HG03571 (cell line): Measurements from ENCODE around the gene ZDHHC12.

Source experiments
- ATAC-seq: cut with Tn5 transposase; IDR thresholded peaks from one replicate; pipeline ENCODE4 v1.9.1; 2021; ENCODE audit not compliant: unreplicated experiment

ZDHHC12 gene

DNA sequence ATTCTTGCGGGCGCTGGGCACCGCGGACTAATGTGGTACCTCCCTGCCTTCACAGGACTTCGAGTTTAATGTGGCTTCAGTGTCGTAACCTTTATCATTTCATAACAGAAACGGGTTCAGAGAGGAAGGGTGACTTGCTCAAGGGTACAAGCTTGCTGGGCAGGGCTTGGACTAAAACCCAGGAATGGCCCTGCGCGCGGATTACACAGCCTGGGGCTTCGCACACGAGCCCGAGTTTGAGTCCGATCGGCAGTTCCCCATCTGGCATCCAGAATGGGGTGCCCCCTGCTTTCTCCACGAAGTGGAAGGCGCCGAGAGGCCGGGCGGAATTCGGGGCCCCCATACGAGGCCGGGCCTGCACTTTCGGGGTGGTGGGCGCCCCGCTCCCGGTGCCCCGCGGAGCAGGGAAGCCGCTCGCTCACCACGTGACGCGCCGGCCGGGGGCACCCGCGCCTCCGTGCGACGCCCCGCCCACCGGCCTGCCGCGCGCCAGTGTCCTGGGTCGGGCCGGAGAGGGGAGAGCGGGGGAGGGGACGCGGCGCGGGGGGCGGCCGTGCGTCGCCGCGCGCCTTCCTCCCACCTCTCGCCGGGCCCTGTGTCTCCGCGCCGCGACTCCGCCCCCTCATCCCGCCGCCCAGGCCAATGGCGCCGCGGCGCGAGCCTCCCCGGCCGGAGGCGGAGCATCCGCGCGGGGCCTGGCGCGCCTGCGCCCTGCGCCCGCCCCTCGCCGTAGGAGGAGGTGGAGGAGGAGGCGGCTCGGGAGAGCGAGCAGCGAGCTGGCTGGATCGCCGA is 35.2 kb downstream of the ZDHHC12 start, which contains the start of gene SET:
Gene SET, plus strand, starts transcription at position 722 of the 792 bp plus-strand sequence. CDS start 361 bp downstream, outside the sequence.
- ATAC-seq = peak; percentile 61

DNA sequence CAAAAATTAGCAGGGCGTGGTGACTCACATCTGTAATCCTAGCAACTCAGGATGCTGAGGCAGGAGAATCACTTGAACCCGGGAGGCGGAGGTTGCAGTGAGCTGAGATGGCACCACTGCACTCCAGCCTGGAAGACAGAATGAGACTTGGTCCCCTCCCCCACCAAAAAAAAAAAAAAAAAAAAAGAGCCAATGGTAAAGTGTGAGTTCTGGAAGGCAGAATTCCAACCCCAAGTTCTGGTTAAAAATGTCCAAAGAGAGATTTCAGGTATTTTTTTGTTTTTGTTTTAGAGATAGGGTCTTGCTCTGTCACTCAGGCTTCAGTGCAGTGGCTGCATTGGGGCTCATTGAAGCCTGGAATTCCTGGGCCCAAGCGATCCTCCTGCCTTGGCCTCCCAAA is 36.5 kb downstream of the ZDHHC12 start:
- ATAC-seq = no peak

DNA sequence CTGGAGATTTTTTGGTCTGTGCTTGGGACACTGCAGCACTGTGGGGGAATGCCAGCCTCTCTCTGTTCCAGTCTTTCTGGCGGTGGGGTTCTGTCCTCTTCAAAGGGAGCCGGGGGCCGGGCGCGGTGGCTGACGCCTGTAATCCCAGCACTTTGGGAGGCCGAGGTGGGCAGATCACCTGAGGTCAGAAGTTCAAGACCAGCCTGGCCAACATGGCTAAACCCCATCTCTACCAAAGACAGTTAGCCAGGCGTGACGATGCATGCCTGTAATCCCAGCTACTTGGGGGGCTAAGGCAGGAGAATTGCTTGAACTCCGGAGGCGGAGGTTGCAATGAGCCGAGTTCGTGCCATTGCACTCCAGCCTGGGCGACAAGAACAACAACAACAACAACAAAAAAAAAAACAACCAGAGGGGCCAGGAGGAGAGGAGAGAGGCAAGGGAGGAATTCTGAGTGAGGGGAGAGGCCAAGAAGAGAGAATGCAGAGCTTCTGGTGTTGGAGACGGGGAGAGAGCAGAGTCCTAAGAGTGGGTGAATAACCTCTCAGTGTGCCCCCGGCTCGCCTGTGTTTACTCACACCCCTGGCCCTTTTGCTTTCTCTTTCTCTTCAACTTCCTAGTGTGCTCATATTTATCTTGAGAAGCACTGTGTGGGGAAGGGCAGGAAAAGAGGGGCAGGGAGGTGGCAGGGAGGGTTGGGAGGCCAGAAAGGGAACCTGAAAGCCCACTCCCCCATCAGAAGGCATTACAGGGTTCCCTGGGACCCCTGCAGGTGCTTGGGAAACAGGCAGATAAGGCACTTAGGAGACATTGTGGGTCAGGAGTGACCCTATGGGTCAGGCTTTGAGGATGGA is 38.1 kb downstream of the ZDHHC12 start:
- no peak for ATAC-seq

DNA sequence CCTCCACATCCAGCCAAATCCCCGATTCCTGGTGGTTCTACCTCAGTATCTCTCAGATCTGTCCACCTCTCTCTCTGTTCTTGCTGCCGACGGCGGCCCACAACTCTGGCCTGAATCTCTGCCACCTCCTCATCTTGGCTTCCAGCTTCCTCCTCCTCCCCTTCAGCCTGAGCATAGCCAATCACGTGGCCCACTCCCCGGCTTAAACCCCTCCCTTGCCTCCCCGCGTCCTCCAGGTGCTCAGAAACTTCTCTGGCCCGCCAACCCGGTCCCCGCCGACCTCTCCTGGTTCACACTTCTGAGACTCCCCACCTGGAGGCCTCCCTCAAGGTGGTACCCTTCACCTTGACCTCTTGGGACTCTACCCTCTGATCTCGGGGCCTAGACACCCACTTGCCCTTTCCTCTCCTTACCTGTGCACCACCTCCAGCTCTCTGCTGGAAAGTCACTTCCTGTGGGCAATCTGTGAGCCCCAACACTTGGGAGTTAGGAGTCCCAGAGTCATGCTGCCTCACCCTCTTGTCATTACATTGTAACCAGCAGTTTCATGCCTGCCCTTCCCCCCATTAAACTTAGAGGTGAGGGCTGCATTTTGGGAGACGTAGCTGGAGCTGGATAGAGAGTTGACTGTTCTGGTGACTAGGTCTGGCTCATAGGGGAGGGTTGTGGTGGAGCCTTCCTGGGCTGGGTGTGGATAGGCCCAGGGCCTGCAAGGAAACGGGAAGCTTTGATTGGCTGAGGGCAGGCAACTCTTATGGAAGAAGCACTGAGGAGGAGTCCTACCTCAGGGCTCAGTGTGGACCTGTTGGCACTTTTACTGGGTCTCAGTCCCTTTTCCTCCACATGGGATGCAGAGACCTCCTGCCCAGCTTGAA is 39.4 kb downstream of the ZDHHC12 start:
- ATAC-seq = no peak

DNA sequence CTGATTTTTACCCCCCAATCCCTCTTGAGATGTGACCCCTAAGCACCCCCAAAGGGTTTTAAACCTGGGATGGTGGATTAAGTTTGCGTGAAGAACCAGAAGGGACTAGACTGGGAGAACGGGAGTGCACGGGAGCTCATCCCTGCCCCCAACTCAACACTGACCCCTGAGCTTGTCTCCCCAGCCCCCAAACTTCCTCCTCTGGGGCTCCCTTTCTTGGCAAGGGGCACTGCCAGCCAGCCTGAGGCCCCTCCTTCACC is 39.9 kb downstream of the ZDHHC12 start:
- ATAC-seq = no peak

DNA sequence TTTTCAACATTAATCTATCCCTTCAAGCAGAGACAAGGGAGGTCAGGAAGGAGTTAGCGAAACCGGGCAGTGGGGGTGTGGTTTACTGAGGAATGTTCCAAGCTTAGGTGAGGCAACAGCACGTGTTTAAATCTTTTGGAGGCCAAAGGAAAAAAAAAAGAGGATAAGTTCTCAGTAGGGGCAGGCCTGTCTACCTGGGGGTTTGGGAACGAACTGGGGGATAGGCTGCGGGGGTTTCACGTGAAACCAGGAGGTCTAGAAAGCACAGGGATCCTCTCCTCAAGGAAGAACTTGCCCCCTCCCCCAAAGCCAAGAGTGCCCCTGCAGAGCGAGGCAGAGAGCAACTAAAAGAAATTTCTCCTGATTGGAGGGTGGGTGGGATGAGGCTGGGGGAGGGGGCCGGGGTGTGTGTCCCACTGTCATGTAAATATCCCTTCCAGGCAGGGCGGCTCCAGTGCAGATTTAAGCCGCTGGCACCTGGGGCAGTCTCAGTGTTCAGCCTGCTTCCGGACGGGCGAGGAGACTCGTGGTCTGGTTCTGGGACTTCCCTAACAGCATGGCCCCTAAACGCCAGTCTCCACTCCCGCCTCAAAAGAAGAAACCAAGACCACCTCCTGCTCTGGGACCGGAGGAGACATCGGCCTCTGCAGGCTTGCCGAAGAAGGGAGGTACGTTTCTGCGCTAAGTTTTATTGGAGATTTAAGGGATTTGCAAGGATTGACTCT is 40.4 kb downstream of the ZDHHC12 start:
- ATAC-seq = no peak

DNA sequence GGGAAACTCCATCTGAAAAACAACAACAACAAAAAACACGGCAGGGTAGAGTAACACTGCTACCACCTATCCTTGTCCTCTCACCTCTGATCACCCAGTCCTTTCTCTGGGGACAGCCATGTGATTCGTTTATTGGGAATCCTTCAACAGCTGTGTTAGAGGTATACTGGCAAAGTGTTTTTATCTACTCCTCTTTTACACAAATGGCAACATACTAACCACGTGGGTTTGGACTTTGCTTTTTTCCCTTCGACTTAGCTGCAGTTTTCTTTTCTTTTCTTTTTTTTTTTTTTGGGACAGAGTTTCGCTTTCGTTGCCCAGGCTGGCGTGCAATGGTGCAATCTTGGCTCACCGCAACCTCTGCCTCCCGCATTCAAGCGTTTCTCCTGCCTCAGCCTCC is 46.1 kb downstream of the ZDHHC12 start:
- no peak for ATAC-seq

DNA sequence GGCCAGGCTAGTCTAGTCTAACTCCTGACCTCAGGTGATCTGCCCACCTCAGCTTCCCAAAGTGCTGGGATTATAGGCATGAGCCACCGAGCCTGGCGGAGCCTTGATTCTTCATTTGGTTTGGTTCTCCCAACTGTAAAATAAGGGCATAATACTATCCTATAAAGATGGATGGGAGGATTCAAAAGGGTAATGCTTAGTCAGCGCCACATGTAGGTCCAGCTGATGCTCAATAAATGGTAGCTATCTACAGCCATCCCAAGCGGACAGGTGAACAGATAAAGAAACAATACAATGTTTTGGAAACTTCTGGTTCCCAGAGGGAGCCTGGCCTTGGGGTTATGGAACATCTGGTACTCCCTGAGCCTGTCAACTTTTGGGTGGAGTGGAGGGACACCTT is 48.5 kb downstream of the ZDHHC12 start:
- no peak for ATAC-seq
